Transverse colon (tissue), 4 donors: ENCODE data around the gene MYCBP2.

Source experiments
- CTCF ChIP-seq, 5 experiments: fragments of 200-600 bp in 3 of 5; fragments of 450-650 bp in 2 of 5; sonication (generic) in 3 of 5; IDR thresholded peaks; 1 replicate in 2 of 5; 2 replicates in 3 of 5; pipeline ENCODE4 v1.5.1; 2016 to 2017; ENCODE audit warnings: antibody characterized with exemption in 5 of 5, inconsistent platforms in 3 of 5, mild to moderate bottlenecking in 2 of 5, moderate library complexity in 1 of 5
- EP300 ChIP-seq: sonication (generic); formaldehyde crosslinking; IDR thresholded peaks from one replicate; pipeline ENCODE4 v1.6.1; 2017; ENCODE audit warnings: antibody characterized with exemption, low read depth
- POLR2AphosphoS5 ChIP-seq, 3 donors: sonication (generic); formaldehyde crosslinking; IDR thresholded peaks; one replicate each; pipeline ENCODE4 v1.6.1; 2016; ENCODE audit warnings: antibody characterized with exemption in 3 of 3

DNA sequence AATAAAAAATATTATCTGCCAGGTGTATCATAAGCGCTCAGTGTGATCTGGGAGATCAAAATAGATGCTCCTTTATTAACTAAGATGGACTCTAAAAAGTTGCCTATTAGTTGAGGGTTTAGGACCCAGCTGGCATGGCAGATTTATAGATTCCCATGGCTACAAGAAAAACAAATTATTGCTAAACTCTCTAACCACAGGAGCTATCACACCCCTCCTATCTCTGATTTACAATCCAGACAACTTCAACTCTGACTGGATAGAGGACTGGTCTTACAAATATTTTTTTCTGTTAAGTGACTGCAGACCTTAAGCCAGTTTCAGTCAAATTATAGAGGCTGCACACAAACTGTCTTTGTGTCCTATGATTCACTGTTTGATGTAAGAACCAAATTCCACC lies 45.4 kb upstream of the MYCBP2 start:
- TF ChIP-seq CTCF (IDR thresholded peaks at IDR 0.05) (no peak), EP300 (no peak), POLR2AphosphoS5 (IDR thresholded peaks at IDR 0.05) (no peak)
